Stimulated activated effector memory CD8-positive, alpha-beta T cell treated with anti-CD3 and anti-CD28 coated beads, Interleukin-12 subunit alpha, Interleukin-12 subunit beta, amount 100 ng/mL, for 72 hours (primary cell): ENCODE measurements around the gene GMPPA.
A peak's percentile ranks its signal among the peaks of the same experiment; 100 is the strongest.

Experiments
- ATAC-seq: fragments of 150-1000 bp; cut with Tn5 transposase; 2 replicates; pipeline ENCODE4 v1.10.0; 2021
- DNase-seq, 2 donors: peaks; one replicate each; pipeline ENCODE4 v3.0.0; 2021 to 2022; ENCODE audit warnings: low spot score in 2 of 2
- H3K27ac Mint-ChIP-seq: one replicate; pipeline ENCODE4 v1.8.0; 2022; ENCODE audit warnings: mild to moderate bottlenecking, mixed read lengths
- H3K36me3 Mint-ChIP-seq: one replicate; pipeline ENCODE4 v1.8.0; 2022; ENCODE audit warnings: mild to moderate bottlenecking, mixed read lengths
- H3K4me1 Mint-ChIP-seq: one replicate; pipeline ENCODE4 v1.8.0; 2022; ENCODE audit warnings: mixed read lengths
- H3K4me3 Mint-ChIP-seq: one replicate; pipeline ENCODE4 v1.8.0; 2022; ENCODE audit warnings: mild to moderate bottlenecking, mixed read lengths
- H3K9me3 Mint-ChIP-seq: one replicate; pipeline ENCODE4 v1.8.0; 2022; ENCODE audit warnings: mixed read lengths

The GMPPA gene

DNA sequence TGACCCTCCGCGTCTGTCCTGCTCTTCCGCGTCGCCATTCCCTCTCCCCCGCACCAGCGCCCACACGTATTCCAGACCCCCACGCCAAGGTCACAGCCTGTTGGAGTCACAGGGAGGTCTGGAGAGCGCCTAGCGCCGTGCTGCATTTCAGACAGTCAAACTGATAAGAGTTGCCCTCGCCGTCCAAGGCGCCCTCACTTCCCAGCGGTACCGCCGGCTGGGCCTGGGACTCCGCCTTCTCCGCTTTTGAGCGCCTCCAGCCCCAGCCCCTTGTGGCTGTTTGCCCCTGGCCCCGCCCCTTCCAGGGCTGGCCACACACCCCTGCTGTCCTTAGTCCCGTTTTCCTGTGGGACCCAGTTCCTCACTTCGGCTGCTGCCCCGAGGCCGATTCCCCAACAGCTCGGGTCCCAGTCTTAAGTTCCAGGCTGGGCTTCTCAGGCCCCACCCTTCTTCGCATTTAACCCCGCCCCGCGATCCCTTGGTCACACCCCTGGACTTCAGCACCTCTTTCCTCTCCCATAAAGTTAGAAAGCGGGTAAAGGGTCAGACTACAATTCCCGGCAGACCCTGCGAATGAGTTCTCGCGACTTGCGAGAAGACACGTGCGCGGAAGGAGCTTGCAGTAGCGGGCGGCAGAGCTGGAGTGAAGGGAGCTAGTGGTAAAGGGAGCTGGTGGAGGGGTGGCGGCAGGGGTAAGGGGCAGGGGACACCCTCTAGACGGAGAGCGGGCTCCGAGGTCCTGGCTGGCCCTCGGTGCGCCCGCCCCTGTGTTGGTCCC lies at the start of gene GMPPA:
Gene GMPPA, plus strand, starts transcription at position 612 of the 778 bp plus-strand sequence. CDS start 1,085 bp downstream, outside the sequence.
- Mint-ChIP-seq H3K4me3 (peak within 1 kb of the TSS; percentile 98), H3K4me1 (peaks cover 55% of the 10 kb centered on the region)

DNA sequence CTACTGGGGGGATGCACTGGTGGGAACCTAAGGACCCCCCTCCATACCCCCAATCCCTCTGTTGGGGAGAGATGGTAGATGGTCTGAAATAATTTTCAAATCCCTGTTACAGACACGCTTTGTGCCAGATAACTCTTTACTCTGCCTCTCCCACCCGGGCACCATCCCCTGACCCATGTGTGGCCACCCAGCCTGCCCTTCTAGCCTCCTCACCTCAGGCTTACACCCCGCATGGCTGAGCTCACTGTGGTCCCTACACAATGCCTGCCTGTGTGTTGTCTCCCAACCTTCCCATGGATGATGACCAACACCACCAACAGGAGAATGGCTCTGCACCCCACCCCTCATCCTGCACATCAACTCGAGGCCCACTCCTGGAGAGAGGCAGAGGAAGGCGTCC lies 49.1 kb upstream of the GMPPA start:
- H3K4me1 Mint-ChIP-seq, result peaks cover 5% of the 10 kb centered on the region
- no peaks in the 10 kb centered on the region for H3K9me3 Mint-ChIP-seq
- no peaks in the 10 kb centered on the region for H3K36me3 Mint-ChIP-seq
- no peak overlapping the region for H3K4me3 Mint-ChIP-seq
- H3K27ac Mint-ChIP-seq, result no peak overlapping the region
- no peak for ATAC-seq
- no peak for DNase-seq

More for the DNA sequence above, at the start of gene GMPPA:
- H3K27ac Mint-ChIP-seq, result peak within 1 kb of the TSS; percentile 93
- no peaks in the 10 kb centered on the region for H3K9me3 Mint-ChIP-seq
- H3K36me3 Mint-ChIP-seq, result peaks cover 21% of the 10 kb centered on the region
- ATAC-seq (peak; percentile 94), DNase-seq (peak; percentile 83 to 96)

DNA sequence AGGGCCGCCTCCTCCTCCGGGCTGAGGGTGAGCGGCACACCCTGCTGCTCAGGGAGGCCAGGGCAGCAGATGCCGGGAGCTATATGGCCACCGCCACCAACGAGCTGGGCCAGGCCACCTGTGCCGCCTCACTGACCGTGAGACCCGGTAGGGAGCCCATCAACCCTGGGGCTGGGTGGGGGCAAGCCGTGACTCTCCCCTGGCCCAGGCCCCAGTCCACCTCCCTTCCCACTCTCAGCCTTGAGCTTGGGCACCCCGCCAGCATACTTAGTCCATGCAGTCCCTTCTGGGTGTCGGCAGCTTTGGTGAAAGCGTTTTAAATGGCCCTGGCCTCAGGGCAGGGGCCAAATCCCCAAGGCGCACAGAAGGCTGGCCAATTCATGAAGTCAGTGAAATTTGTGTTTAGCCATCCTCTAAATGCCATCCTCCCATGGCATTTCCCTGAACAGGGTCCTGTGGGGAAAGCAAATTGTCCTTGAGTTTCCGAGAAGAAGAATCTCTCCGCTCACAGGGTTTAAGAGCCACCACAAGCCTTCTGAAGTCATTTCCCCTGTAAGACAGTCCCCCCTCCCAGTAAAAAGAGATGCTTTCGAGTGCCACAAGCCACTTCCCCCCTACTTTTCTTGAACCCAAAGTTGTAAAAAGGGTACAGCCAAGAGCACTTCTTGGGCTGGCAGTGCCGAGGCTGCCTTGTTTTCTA lies 46.9 kb upstream of the GMPPA start:
- no peak for DNase-seq
- peaks cover 5% of the 10 kb centered on the region for H3K4me1 Mint-ChIP-seq
- no peak overlapping the region for H3K4me3 Mint-ChIP-seq
- no peak for ATAC-seq
- no peak overlapping the region for H3K27ac Mint-ChIP-seq
- H3K9me3 Mint-ChIP-seq, result no peaks in the 10 kb centered on the region
- no peaks in the 10 kb centered on the region for H3K36me3 Mint-ChIP-seq

DNA sequence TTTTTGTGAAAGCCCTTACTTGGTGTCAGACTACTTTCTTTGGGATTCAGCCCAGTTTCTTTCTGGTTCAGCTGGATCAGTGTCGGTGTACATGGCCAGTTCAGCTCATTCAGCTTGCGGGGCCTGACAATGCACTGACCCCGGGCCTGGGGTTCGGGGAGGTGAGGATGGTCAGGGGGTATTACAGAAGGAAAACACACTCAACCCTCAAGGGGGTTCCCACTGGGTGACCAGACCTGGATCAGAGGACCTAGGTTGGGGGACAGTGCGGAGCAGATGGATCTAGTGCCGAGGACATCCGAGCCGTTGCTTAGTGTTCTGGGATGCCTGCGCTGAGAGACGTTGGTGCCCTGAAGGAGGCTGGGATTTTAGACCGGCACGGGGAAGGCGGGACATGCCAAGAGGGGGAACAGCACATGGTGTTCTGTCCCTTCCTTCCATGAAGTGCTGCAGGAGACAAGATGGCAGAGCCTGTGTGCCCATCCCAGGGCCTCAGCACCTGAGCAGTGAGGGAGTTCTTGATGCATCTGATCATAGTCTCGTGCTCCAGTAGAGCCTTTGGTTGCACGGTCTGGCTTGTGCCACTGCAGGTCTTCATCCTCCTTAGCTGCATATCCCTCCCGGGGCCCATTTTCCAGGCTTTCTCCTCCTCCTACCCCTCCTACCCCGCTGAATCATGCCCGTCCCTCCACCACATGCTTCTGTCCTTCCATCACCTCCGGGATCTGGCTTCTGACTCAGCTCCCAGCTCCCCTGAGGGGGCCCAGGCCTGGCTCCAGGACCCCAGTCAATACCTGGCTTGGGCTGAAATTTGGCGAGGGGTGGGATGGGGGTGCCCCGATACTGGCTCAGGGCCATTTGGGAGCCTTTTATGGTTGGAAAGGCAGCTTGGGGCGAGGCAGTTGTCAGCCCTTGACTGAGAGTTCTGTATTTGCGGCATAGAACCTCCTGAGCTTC lies 46.1 kb upstream of the GMPPA start:
- Mint-ChIP-seq H3K4me1 (peaks cover 6% of the 10 kb centered on the region), H3K36me3 (no peaks in the 10 kb centered on the region), H3K4me3 (no peak overlapping the region), H3K9me3 (no peaks in the 10 kb centered on the region), H3K27ac (no peak overlapping the region)
- ATAC-seq, result no peak
- DNase-seq, result no peak

DNA sequence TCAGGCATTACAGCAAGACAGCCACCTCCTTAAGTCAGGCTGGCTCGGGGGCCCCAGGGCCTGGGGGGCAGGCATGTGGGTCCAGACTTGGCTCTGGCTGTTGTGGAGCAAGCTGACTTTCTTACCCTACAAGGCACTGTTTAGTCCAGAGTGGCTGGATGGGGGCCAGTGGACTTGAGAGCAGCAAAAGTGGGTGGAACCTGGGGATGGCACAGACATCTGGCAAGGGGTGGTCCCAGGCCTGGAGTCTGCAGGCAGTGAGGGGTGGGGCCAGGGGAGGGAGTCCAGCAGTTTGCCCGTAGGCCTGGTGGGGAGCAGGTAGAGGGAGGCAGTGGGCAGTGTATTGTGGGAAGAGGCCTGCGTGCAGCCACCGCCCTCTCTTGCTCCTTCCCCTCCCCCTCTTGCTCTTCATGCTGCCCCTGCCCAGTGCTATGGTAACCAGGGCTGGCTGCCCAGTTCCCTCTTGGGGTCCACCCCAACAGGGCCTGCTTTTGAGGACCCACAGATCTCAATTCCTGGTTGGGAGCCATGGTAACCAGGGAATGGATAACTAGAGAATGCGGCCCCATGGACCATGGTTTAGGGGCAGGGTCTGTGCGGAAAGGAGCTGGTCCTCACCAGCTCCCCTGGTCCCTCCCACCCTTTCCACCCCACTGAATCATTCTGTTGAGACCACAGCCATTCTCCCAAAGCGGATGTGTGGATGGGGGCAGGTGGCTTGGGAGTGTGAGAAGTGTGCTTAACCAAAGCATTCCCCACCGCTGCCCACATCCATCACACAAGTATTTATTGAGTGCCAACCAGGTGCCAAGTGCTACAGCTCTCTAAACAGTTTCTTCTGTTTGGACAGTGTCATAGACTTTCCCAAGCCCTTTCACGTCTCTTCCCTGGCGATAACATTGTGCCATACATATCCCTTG lies 44.8 kb upstream of the GMPPA start:
- Mint-ChIP-seq H3K4me3 (no peak overlapping the region), H3K9me3 (no peaks in the 10 kb centered on the region), H3K27ac (no peak overlapping the region), H3K36me3 (no peaks in the 10 kb centered on the region), H3K4me1 (peaks cover 12% of the 10 kb centered on the region)
- DNase-seq, result no peak
- ATAC-seq, result no peak

DNA sequence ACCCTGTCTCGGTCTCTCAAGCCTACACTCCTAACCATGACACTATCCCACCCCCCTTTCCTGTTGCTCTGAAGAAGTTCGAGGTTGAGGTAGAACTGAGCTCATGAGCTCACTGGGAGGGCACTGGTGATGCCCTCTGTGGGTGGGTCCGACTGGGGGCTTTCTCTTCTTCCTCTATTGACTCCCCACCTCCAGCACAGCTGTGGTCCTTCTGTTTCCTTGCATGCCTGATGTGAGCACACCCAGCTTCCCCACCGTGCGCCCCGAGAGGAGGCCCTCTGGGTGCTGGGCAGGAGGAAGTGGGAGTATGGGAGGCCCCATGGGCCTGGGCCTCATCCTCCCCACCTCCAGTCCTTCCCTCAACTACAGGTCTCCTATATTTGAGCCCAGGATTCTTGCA lies 43.1 kb upstream of the GMPPA start:
- peaks cover 12% of the 10 kb centered on the region for H3K4me1 Mint-ChIP-seq
- no peak overlapping the region for H3K27ac Mint-ChIP-seq
- ATAC-seq (no peak), DNase-seq (no peak)
- H3K36me3 Mint-ChIP-seq, result no peaks in the 10 kb centered on the region
- H3K9me3 Mint-ChIP-seq, result no peaks in the 10 kb centered on the region
- no peak overlapping the region for H3K4me3 Mint-ChIP-seq

DNA sequence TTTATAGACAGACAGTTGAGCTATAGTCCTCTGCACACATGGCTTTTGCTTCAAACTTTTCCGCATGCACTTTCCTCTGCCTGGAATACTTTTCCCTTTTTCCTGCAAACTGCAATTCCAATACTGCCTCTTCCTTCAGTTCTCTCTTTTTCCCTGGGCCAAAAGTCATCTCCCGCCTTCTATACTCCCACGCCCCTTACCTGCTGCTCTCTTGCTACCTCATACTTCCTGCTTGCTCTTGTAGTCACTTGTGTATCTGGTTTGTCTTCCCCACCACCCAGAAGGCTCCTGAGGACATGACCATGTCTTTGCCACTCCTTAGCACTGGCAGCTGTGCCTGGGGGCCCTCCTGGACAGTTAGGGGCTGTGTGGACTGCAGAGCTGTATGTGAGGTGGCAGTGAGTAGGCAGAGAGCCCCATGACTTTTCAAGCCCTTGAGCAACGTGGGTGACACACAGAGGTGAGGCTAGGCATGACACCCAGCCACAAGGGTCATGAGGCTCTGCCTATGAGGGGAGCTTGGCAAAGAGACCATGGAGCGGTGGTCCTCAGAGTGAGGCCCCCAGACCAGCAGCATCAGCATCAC lies 40.8 kb upstream of the GMPPA start:
- no peak overlapping the region for H3K27ac Mint-ChIP-seq
- H3K4me1 Mint-ChIP-seq, result peaks cover 11% of the 10 kb centered on the region
- no peak overlapping the region for H3K4me3 Mint-ChIP-seq
- H3K9me3 Mint-ChIP-seq, result no peaks in the 10 kb centered on the region
- H3K36me3 Mint-ChIP-seq, result no peaks in the 10 kb centered on the region
- no peak for DNase-seq
- ATAC-seq, result peak; percentile 62

DNA sequence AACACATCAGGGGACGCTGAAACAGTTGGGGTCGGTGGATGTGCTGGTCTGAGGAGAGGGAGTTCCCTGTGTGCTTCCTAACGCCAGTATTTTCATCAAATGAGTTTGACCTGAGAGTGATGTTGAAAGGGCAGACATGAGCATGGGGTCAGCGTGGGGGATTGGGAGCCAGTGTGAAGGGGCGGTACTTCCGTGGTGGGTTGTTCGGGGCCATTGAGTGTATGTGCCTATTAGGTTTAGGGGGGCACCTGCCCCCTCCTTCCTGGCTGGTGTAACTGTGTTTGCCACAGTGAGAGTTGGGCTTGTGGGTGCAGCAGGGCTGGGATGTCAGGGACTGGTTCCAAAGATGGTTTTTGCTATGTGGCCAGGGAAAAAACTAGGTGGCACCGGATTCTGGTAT lies 39.7 kb upstream of the GMPPA start:
- Mint-ChIP-seq H3K36me3 (no peaks in the 10 kb centered on the region), H3K9me3 (no peaks in the 10 kb centered on the region), H3K27ac (no peak overlapping the region), H3K4me3 (no peak overlapping the region), H3K4me1 (peaks cover 7% of the 10 kb centered on the region)
- DNase-seq, result no peak
- ATAC-seq, result no peak

DNA sequence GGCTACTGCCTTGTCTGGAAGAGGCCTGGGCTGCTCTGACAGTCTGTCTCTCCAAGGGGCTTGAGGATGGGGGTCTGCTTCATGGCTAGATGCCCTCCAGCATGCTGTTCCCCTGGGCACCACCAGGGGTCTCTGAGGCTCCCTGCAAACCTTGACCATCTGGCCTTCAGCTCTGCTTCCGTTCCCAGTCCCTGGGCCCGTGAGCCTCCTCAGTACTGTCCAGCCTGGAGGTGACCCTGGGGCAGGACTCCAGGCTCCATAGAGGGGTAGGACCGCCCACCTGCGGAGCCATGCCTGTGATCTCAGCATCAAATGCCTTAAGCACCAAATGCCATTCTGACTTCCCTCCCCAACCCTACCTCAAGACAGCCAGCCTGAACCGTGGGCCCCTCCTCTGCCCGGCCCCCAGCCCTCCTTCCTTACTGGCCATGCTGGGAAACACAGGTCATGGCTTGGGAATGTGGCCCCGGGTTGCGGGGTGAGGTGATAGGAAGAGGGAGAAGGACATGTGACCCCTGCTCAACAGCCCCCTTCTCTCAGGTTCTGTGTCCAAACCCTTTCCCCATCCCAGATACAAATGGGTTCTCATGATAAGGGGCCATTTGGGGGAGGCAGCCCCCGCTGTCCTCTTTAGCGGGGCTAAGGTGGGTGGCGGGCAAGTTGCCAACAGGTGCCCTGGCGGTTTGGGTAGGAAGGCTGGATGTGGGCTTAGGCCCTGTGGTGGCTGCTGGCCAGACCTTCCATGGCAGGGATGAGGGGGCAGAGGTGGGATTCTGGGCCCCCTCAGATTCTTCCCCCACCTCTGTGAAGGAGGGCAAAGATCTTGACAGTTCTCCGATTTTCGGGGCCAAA lies 39.0 kb upstream of the GMPPA start:
- Mint-ChIP-seq H3K4me1 (peaks cover 7% of the 10 kb centered on the region), H3K4me3 (no peak overlapping the region), H3K9me3 (no peaks in the 10 kb centered on the region), H3K36me3 (no peaks in the 10 kb centered on the region), H3K27ac (no peak overlapping the region)
- ATAC-seq (peak; percentile 35), DNase-seq (peak in 1 of 2 donors; percentile 76)

DNA sequence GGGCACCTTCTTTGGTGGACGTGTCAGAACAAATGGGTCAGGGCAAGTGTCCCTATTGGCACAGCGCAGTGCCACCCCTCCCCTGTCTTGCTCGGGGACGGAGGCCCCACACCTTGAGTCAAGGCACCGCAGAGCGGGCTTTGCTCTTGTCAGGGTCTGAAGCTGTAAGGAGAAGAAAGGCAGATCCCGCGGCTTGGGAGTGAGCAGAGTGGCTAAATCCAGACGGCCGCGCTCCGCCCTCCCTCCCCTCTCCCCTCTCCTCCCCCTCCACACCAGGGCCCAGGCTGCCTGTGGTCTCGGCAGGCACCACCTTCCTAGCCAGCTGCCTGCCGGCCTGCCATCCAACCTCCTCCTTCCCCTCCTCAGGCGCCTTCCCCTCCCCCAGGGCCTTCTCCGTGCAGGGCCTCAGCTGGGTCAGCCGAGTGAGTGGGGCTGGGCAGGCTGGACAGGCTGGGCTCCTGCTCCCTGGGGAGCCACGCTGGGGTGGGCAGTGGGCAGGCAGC lies 38.2 kb upstream of the GMPPA start:
- Mint-ChIP-seq H3K4me1 (peaks cover 7% of the 10 kb centered on the region), H3K27ac (no peak overlapping the region), H3K9me3 (no peaks in the 10 kb centered on the region), H3K4me3 (no peak overlapping the region), H3K36me3 (no peaks in the 10 kb centered on the region)
- ATAC-seq (no peak), DNase-seq (no peak)

DNA sequence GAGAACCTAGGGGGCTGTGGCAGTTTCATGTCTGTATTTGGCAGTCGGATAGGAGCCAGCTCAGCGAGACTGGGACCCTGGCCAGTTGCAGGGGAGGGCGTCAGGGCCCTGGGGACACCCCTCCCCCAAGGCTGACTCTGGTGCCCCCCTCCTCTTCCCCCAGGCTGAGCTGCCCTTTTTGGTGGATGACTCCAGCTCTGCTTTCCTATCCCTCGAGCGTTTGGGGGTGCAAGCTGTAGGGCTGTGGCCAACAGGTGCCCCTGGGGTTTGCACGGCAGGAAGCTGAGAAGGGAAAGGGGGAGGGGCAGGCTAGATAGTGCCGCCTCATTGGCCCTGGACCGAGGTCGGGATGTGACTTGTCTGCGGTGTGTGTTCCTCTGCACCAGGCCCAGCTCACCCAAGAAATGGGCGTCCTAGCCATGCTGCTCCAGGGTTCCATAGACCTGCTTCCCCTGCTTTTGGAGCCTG lies 37.6 kb upstream of the GMPPA start:
- ATAC-seq (peak; percentile 25), DNase-seq (no peak)
- Mint-ChIP-seq H3K4me3 (no peak overlapping the region), H3K36me3 (no peaks in the 10 kb centered on the region), H3K4me1 (peaks cover 7% of the 10 kb centered on the region), H3K9me3 (no peaks in the 10 kb centered on the region), H3K27ac (no peak overlapping the region)

DNA sequence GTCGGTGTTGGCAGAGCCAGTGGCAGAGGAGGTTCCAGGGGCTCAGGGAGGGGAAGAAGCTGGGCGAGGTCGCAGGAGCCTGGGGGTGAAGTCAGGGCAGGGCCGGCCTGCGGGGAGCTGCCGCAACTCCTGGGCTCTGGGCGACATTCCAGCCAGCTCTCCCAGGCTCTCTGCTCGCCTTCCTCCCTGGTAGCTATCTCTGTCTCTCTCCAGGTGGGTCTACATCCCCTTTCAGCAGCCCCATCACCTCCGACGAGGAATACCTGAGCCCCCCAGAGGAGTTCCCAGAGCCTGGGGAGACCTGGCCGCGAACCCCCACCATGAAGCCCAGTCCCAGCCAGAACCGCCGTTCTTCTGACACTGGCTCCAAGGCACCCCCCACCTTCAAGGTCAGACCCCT lies 37.0 kb upstream of the GMPPA start:
- Mint-ChIP-seq H3K27ac (no peak overlapping the region), H3K4me3 (no peak overlapping the region)
- no peak for DNase-seq

DNA sequence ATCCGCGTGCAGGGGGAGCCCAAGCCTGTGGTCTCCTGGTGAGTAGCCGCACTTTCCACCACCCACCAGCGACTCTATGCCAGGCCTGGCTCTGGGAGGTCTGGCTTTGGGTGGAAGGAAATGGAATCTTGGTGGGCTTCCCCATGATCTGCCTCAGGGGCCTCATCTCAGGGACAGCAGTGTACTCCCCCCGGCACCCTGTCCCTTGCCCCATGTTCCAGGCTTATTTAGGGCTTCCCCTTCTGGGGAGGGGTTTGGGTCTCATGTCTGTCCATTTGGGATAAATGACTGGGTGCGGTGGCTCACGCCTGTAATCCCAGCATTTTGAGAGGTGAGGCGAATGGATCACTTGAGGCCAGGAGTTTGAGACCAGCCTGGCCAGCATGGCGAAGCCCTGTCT lies 36.3 kb upstream of the GMPPA start:
- no peak overlapping the region for H3K4me3 Mint-ChIP-seq
- peaks cover 7% of the 10 kb centered on the region for H3K4me1 Mint-ChIP-seq
- ATAC-seq (no peak), DNase-seq (no peak)
- H3K9me3 Mint-ChIP-seq, result no peaks in the 10 kb centered on the region
- no peaks in the 10 kb centered on the region for H3K36me3 Mint-ChIP-seq
- no peak overlapping the region for H3K27ac Mint-ChIP-seq

More for the DNA sequence above, 37.0 kb upstream of the GMPPA start:
- H3K36me3 Mint-ChIP-seq, result no peaks in the 10 kb centered on the region
- peaks cover 7% of the 10 kb centered on the region for H3K4me1 Mint-ChIP-seq
- no peaks in the 10 kb centered on the region for H3K9me3 Mint-ChIP-seq
- no peak for ATAC-seq
